ENCODE results near the gene AWAT2.
"Not testable (repeated sequence)": the region's sequence is repeated elsewhere in the genome, so short reads cannot be mapped to it uniquely, and the experiment has no call there.

Gene AWAT2

DNA sequence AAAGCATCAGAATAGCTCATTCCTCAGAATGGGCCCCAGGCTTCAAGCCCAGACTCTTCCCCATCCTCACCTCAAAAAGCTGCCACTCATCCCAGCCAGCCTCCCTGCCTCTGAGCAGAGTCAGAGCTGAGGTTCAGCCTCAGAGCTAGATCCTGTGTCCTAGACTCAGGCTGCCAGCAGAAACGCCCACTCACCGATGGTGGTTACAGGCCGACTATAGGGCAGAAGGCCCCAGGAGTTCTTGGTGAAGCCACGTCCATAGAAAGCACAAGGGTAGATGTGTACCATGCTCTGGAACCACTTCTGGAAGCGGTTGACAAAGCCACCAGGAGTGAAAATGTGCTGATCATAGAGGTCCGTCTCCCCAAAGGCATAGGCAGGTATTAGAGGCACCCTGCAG lies 7.7 kb downstream of the AWAT2 start:
- DNase-seq: no peak

DNA sequence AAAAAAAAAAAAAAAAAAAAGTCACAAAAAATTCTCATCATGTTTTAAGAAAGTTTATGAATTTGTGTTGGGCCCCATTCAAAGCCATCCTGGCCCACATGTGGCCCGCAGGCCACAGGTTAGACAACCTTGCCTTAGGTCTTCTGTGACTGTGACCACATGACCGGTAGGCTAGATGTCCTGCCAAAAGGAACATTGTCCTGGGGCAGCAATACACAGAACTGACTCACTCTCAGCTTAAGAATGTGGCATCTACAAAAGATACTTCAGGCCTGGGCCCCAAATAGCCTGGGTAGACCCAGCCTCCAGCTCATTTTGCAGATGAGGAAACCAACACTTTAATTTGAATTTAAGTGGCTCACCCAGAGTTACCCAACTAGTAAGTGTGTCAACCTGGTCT lies 10.0 kb downstream of the AWAT2 start:
- no peak for DNase-seq

DNA sequence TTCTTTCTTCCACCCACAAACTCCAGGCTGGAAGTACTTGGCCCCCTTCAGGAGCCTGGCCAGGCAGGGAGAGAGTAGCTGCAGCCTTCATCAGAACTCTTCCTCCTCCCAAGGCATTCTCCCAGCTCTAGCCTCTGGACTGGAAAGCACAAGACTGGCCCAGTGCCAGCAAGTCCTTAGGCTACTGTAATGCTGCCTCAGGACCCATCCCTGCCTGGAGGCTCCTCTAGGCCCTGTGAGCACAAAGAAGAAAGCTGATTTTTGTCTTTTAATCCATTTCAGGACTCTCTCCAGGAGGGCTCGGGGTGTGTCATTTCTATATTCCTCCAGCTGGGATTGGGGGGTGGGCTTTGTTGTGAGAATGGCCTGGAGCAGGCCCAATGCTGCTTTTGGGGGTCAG lies 10.8 kb downstream of the AWAT2 start:
- DNase-seq: no peak

DNA sequence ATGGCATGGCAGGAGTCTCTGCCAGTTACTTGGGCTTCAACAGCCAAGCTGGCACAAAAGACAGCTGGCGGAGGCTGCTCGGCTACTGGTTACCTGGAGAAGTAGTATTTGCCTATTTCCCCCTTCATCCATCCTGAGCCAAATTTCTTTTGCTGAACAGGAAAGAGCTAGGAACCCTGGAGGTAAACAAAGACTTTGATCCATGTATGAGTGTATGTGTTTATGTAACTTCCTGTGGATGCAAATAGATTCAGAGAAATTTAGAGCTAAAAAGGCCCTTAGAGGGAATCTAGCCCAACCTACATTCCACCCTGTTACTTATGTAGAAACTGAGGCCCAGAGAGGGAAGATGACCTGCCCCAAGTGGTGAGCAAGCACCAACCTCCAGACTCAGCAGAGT lies 11.2 kb downstream of the AWAT2 start:
- DNase-seq: no peak

DNA sequence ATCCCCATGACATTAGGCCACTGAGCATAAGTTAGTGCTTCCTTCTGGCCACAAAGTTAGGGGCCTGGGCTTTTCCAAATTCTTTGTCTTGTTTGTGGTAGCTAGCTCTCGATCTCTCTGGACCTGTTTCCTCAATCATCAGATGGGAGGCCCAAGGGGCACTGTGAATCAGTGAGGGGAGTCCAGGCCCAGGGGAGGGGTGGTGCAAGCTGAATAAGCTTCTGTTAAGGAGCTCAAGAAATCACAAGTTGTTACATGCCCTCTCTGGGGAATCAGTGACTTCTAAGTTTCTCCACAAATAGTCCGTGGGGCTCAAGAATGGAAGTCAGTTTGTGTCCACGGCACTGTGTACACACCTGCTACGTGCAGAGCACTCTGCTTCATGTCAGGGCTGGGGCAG lies 15.1 kb downstream of the AWAT2 start:
- no peak for DNase-seq

DNA sequence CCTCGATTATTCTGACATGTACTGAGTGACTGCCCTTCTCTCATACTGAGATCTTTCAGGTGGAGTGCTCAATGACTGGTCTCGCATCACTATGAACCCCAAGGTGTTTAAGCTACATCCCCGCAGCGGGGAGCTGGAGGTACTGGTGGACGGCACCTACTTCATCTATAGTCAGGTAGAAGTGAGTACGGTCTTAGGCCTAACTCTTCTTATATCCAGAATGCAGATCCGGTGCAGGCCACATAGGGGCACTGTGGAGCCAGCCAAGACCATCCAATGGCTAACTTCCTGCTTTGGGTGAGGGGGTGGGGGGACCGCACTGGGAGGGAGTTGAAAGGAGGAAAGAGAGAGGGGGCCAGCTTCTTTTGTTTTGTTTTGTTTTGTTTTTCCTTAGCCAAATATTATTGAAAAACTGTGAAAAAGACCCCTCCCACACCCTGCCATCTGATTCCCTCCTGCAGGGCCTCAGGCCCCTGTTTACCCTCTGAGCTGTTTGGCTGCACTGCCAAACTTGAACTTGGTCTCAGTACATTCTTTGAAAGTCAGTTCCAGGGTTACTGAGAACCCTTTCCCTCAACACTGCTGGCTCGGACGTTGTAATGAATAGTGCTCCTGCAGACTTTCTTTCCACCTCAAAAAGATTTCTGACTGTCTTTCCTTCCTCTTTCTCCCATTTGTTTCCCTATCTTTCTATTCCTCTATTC lies 16.2 kb downstream of the AWAT2 start:
- DNase-seq: peak; percentile 37

DNA sequence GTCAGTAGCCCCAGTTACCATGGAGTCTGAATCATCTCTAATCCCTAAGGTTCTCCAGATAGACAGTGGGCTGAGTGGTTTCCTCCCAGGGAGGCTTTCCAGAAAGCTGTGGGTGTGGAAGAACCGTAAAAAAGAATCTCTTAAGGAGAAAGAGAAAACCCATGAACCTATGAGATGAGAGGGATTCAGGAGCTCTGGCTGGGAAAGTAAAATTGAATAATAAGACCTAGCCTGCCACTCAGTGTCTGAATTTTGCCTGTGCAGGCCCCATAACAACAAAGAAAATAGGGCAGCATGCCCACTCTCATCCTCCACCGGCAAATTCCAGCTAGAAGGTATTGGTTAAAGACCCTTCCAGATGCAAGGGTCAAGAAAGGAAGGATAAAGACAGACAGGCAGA lies 16.9 kb downstream of the AWAT2 start:
- no peak for DNase-seq

DNA sequence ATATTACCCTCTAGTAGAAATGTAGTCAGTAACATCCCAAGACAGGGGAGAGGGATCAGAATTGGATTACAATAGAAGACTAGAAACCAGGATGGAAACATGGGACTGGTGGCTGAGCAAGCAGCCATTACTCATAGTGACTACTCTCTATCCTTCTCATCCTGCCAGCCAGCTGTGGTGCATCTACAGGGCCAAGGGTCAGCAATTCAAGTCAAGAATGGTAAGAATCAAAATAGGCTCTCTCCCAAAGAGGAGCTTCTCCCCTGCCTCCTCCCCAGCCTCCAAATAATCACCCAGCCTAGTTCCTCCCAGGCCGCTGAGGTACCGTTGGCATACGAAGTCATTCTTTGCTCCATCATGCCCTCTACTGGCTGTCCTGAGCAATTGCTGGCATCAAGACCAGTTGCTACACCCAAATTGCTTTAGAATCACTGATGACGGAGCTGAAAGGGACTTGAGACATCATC lies 19.4 kb downstream of the AWAT2 start:
- DNase-seq: peak; percentile 61

DNA sequence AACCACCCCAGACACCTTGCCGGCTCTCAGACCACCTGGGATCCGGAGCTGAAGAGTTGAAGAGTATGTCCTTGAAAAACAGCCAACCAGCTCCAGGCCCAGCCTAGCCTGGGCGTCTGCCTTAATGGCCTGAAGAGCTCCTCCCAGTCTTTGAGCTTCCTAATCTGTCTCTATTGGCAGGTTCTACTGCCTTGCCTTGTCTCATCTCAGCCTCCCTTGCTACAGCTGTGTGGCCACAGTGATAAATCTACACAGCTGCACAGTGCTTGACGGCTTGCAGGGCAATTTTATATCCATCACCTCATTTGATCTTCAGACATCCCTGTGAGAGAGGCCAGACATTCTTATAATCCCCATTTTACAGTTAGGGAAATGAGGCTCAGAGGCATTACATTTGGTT lies 19.9 kb downstream of the AWAT2 start:
- DNase-seq: no peak

DNA sequence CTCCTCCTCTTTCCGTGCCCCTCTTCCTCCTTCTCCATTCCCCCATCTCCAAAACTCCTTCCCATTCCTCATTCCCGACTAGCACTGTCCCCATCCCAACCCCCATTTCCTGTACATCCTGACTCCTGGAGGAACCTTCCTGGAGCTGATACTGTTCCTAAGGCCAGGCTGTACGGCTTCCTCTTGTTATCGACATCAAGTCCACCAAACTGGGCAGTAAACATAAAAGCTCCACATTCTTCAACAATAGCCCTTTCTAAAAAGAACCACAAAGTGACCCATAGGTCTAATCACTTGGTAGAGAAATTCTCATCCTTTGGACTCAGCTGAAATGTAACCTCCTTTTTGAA lies 22.9 kb downstream of the AWAT2 start:
- no peak for DNase-seq

DNA sequence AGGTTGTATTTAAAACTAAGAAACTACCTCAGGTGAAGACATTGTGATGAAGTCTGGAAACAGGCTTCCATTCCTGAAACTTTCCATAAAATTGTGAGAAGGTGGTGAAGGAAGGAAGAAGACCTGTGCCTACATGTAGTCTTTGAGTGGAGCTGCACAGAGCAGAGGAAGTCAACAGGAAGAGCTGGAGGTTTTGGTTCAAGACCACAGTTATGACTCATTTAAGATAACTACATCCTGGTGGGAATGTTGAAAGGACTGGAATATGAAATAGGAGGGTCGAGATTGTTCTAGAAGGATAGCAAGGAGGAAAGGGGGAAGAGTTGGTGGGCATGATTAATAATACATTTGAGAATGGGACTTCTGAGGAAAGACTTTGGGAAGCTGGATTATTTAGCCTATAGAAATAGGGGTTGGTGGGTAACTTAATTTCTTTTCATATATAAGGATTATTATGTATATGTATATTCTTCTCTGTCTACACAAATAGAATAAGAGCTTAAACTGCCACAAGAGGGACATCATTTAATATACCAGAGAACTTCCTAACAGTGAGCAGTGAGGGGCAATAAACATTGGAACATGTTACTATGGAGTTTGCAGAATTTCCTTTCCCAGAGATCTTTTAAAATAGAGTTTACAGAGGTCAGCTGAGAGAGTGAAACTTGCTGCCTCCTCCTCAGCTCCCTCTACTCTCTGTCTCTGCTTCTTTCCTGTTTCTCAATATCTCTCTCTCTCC lies 23.5 kb downstream of the AWAT2 start:
- no peak for DNase-seq

DNA sequence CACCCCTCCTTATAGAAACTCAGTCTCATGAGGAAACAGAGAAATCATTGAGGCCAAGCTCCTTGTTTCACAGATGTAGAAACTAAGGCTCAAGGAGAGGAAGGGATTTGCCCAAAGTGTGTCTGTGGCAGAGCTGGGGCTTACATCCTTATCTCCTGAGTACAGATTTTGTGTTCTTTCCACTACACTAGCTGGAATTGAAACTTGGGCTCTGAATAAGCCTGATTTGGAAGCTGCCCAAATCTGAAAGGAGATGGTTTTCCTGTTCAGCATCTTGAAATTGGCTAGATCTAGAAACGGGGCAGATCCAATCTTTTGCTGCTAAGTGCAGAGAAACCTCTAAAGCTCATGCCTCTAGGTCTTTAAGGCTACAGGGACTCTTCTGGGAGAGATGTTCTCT lies 24.3 kb downstream of the AWAT2 start:
- DNase-seq: no peak

DNA sequence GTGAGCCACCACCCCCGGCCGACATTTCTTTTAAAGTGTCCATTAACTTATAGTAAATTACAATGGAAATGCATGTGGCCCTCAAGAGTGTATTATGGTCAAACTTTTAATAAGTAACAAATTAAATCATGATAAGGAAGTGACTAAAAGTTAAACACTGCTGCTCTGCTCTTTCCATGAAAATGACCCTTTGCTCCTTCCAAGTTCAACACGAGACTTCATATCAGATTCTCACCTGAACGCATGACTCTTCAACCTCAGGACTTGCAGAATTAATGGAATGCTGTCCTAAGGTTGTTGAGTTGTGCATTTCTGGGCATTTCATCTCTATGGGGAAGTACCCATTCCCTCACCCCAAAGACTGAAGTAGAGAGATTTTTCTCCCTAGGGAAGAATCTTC lies 27.1 kb downstream of the AWAT2 start:
- no peak for DNase-seq

DNA sequence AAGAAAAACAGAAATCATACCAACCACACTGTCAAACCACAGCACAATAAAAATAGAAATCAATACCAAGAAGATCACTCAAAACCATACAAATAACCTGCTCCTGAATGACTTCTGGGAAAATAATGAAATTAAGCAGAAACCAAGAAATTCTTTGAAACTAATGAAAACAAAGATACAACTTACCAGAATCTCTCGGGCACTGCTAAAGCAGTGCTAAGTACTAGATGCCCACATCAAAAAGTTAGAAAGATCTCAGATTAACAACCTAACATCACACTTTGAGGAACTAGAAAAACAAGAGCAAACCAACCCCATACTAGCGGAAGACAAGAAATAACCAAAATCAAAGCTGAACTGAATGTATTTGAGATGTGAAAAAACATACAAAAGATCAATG lies 33.2 kb downstream of the AWAT2 start:
- no peak for DNase-seq

DNA sequence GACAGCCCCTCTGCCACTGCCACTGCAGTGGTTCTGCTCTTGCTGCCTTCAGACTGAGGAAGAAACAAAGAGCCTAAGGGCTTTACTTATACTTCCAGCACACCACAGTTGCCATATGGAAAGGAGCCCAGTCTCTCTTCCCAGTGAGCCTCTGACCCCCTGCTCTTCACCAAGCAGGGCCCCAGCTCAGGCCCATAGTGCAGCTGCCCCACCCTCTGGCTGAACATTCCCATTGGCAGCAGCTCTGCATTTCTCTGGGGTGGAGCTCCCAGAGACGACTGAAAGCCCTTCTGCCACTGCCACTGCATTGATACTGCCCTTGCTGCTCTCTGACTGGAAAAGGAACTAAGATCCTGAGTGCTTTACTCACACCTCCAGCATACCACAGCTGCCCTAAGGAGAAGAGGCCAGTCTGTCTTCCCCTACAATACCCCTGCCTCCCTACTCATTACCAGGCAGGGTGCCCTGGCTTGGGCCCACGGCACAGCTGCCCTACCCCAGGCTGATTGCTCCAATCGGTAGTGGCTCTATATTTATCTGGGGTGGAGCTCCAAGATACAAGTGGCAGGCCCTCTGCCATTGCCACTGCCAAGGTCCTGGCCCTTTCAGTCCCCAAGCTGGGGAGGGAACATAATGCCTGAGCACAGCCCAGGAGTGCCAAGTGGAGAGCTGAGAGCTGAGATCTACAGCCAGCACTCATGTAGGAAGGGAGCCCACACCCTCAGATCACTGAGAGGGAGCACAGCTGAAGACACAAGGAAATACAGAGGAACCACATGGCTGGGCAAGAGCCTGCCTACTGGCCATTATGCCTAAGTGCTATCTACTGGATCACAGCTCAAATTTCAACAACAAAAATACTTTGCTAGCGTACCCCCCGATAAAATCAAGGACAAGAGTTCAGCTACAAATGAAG lies 36.0 kb downstream of the AWAT2 start:
- no peak for DNase-seq

DNA sequence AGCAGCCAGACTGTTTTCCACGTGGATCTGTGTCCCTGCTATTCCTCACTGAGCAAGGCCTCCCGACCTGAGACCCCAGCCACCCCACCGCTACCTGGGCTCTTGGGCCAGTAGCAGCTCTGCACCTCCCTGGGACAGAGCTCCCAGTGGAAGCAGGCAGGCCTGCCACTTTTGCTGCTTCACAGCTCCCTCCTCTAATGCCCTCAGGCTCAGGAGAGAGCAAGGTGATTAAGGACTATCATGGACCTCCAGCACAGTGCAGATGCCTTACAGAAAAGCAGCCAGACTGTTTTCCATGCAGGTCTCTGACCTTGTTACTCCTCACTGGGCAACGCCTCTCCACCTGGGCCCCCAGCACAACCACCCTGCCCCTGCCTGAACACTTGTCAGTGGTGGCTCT lies 37.0 kb downstream of the AWAT2 start:
- DNase-seq: no peak

DNA sequence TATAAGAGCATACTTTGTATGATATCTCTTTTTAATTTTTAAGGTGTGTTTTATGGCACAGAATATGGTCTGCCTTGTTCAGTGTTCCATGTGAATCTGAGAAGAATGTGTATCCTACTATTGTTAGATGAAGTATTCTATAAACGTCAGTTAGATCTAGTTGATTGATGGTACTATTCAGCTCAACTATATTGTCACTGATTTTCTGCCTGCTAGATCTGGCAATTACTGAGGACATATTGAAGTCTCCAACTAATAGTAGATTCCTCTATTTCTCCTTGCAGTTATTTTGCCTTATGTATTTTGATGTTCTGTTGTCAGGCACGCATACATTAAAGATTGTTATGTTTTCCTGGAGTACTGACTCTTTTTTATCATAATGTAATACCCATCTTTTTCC lies 39.8 kb downstream of the AWAT2 start:
- DNase-seq: no peak

DNA sequence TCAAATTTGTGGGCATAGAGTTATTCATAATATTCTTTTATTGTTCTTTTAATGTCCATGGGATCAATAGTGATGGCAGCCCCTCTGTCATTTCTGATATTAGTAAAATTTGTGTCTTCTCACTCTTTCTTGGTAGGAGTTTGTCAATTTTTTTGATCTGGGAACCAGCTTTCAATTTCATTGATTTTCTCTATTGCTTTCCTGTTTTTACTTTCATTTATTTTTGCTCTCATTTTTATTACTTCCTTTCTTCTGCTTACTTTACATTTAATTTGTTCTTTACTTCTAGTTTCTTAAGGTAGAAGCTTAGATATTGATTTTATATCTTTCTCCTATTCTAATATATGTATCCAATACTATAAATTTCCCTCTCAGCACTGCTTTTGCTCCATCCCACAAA lies 40.7 kb downstream of the AWAT2 start:
- DNase-seq: no peak

DNA sequence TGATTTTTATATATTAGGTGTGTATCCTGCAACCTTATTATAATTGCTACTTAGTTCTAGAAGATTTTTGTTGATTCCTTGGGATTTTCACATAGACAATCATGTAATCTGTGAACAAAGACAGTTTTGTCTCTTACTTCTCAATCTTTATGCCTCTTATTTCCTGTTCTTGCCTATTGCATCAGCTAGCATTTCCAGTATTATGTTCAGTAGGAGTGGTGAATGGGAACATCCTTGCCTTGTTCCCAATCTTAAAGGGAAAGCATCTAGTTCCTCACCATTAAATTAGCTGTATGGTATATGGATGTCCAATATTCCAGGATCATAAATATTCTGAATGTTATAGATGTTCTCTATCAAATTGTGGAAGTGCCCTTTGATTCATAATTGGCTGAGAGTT lies 41.8 kb downstream of the AWAT2 start:
- no peak for DNase-seq

DNA sequence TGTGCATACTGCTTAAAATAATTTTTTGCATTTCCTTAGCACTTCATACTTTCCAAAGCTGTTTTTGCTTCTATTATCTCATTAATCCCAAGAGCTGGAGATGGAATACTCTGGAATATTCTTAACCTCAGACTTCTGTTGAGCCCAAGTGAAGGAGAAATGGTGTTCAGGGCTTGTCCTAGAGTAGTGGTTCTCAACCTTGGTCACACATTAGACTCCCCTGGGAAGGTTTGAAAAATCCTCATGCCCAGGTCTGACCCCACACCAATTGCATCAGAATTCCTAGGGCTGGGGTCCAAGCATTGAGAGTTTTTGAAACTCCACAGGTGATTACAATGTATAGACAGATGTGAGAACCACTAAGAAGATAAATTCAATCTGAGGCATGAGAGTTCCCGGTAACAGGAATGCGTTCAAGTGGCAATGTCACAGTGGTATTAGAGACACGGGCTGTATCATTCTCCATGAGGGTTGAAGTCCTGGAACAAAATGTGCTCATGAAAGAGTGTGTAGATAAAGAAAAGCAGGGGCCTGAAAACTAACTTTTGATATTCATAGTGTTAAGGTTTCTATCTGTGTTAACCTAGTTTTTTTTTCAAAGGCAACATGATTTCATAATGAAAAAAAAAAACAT lies 47.9 kb downstream of the AWAT2 start:
- DNase-seq: no peak

DNA sequence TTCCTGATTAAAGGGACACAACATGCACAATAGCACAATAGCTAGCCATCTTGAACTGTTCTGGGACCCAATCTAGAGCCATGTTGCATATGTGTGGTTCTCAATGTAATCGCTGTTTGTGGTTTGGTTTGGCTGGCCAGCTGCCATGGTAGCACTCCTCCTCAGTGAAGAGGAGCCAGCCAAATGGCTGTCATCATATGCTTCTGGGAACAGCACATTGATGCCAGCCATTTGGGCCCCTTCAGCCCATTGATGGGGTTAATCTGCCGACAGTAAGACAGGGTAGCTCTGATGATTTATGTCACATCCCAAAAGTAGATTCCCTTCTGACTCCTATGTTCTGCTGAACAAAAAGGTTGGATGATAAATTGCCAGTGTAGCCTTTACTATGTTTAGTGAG lies 48.5 kb downstream of the AWAT2 start:
- DNase-seq: no peak

DNA sequence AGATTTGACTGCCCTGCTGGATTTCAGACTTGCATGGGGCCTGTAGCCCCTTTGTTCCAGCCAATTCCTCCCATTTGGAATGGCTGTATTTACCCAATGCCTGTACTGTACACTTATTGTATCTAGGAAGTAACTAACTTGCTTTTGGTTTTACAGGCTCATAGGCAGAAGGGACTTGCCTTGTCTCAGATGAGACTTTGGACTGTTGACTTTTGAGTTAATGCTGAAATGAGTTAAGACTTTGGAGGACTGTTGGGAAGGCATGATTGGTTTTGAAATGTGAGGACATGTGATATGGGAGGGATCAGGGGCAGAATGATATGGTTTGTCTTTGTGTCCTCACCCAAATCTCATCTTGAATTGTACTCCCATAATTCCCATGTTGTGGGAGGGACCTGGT lies 51.4 kb downstream of the AWAT2 start:
- DNase-seq: not testable (repeated sequence)

DNA sequence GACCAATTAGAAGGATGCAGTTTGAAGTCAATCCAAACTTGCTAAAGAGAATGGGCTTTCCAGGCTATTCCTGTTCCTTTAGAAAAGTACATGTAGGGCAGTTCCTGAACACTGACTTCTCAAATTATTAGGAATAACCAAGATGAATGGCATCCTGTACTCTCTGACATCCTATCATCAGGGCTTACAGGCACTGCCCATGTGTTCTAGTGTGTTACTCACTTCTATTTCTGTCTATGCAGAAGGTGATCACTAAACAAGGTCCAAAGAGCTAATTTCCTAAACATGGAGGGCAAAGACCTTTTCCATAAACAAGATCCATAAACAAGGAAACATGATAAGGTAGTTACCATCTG lies 53.6 kb downstream of the AWAT2 start:
- no peak for DNase-seq

Data from RPMI8226 (cell line).